HFF-Myc (cell line): ENCODE results near the gene RNF103.

ENCODE experiments used
- DNase-seq: peaks from one replicate; pipeline ENCODE4 v3.0.0-alpha.2; 2011; ENCODE audit warnings: low read depth; ENCODE audit errors: extremely low read depth
- H3K4me3 ChIP-seq: replicated peaks from 2 replicates; pipeline ENCODE4 v1.5.1; 2011; ENCODE audit warnings: low read depth, mild to moderate bottlenecking, control low read depth, low read length
- TF ChIP-seq, protein P1 (sequence below): IDR thresholded peaks from 2 replicates; pipeline ENCODE4 v1.5.1; 2012; ENCODE audit warnings: mild to moderate bottlenecking, low read depth, low read length, control low read depth; ENCODE audit errors: missing control alignments

Gene RNF103

DNA sequence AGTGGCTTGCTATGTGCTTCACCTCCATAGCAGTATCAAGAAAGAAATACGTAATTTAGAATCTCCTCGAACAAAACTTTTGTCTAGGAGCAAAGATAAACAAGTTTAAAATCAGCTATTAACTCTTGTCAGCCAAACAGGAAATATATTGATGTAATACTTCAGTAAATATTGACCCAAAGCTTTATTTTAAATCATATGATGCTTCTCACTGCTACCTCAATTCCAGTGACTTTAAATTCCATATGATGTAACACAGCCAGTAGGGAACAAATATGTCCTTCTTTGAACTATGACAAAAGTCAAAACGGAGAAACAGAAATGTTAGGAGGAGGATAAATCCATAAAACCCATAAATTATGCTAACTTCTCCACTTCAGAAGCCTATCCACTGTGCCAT lies 7.2 kb downstream of the RNF103 start:
- no peak overlapping the region for H3K4me3 ChIP-seq
- TF ChIP-seq, protein P1, sequence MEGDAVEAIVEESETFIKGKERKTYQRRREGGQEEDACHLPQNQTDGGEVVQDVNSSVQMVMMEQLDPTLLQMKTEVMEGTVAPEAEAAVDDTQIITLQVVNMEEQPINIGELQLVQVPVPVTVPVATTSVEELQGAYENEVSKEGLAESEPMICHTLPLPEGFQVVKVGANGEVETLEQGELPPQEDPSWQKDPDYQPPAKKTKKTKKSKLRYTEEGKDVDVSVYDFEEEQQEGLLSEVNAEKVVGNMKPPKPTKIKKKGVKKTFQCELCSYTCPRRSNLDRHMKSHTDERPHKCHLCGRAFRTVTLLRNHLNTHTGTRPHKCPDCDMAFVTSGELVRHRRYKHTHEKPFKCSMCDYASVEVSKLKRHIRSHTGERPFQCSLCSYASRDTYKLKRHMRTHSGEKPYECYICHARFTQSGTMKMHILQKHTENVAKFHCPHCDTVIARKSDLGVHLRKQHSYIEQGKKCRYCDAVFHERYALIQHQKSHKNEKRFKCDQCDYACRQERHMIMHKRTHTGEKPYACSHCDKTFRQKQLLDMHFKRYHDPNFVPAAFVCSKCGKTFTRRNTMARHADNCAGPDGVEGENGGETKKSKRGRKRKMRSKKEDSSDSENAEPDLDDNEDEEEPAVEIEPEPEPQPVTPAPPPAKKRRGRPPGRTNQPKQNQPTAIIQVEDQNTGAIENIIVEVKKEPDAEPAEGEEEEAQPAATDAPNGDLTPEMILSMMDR, result no peak
- no peak for DNase-seq

DNA sequence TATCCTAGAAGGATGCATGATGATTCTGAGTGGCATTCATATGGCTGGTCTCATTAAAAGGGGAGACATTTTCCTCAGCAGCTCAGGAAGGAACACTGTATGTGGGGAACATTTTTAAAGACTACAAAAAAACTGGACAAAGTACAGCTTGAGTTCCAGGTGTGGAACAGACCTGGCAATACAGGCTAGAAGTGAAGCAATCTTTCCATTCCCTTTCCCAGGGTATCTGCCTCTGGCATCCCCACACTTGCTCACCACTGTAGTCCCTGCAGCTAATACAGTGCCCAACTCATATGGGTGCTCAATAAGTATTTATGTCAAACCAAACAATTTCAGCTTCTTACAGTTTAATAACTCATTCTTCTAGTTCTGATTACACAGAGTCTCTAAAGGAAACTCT lies 8.1 kb downstream of the RNF103 start:
- TF ChIP-seq, protein P1, result no peak
- no peak overlapping the region for H3K4me3 ChIP-seq
- DNase-seq, result no peak

DNA sequence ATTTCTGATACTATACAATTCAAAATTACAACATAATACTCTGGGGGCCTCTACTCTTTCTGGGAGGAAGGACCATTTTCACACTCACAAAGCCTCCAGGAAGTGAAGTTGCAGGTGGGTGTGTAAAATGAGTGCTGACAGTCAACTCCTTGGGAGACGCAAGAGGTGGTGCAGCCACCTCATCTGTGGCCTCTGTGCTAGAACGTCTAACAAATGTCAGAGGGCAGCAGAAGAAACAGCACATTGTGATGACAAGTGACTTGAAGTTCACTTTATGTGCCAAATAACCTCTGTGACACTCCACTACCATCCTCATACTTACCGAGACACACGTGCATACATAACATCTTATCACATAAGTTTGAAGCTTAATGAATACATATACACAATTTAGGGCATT lies 10.2 kb downstream of the RNF103 start:
- TF ChIP-seq, protein P1, result no peak
- no peak for DNase-seq
- H3K4me3 ChIP-seq, result no peak overlapping the region

DNA sequence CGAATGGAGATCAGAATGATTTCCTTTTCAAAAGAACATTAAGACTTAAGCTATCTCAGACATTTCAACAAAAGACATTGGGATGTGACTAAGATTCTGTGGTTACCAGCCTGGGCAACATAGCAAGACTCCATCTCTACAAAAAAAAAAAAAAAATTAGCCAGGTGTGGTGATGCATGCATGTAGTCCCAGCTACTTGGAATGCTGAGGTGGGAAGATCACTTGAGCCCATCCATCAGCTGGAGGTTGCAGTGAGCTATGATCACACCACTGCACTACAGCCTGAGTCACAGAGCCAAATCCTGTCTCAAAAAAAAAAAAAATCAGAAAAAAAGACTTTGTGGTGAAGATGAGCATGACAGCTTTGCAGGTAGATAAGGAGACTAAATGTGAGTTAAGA lies 12.8 kb downstream of the RNF103 start:
- TF ChIP-seq, protein P1, result no peak
- no peak overlapping the region for H3K4me3 ChIP-seq
- no peak for DNase-seq

DNA sequence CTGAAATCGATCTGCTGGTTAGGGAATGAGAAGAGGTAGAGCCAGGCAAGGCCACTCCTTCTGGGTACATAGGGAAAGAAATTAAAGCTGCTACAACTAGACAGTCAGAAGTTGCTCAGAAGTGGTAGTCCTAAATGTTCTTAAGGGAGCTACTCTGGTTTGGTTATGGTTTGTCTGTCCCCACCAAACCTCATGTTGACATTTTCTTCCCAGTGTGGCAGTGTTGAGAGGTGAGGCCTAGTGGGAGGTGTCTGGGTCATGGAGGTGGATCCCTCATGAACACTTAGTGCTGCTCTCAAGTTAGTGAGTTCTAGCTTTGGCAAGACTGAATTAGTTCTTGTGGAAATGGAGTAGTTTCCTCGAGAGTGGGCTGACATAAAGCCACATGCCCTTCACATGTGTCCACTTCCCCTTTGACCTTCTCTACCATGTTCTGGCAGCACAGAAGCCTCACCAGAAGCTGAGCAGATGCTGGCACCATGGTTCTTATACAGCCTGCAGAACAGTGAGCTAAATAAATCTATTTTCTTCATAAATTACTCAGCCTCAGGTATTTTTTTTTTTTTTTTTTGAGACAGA lies 14.7 kb downstream of the RNF103 start:
- no peak for DNase-seq
- no peak overlapping the region for H3K4me3 ChIP-seq
- TF ChIP-seq, protein P1, result no peak

DNA sequence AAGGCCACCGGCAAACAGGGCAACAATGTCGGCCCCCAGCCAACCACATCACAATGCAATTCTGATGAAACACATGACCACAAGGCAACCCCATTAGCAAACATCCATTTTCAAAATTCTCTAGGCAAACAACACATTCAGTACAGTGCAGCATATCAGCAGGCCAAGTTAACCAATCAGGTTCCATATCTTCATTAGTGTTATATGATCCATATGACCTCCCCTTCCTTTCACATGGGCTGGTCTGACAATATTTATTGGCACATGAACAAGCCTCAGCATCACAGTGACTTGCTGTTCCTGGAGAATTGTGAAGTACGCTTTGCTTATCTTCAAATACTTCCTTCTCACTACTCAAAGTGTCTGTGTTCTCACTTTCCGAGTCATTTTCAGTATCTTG lies 19.8 kb downstream of the RNF103 start:
- no peak for DNase-seq
- TF ChIP-seq, protein P1, result no peak
- no peak overlapping the region for H3K4me3 ChIP-seq

DNA sequence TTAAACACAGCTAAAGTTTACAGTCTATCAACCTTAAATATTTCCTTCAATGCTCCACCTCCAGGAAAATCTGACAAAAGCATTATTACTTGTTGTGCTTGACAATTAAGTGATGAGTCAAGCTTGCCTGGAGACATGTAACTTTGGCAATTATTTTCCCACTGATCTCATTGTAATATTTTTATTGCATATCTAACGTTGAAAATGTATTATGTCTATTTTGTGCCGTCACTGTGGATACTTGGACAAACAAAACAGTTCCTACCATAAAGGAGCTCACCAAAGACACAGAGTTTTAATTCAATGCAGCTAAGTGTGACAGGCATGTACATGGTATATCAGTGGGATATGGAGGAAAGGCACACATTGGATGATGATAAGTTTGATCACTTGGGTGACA lies 24.7 kb downstream of the RNF103 start:
- no peak for DNase-seq
- TF ChIP-seq, protein P1, result no peak
- H3K4me3 ChIP-seq, result no peak overlapping the region
